Measurements from ENCODE around the gene OGFR.
A peak's percentile ranks its signal among the peaks of the same experiment; 100 is the strongest.

Gene OGFR

GRCh38 chr20:62782149-62782892 lies 22.3 kb upstream of the OGFR start:
- no peak for DNase-seq (ENCODE audit: low read depth in 2 of 2)

GRCh38 chr20:62782893-62783278 lies 21.7 kb upstream of the OGFR start:
- DNase-seq (ENCODE audit: low read depth in 2 of 2), result no peak

- no peak for DNase-seq (ENCODE audit: low read depth in 2 of 2)
These were observed 20.1 kb upstream of the OGFR start for GRCh38 chr20:62784497-62784896.

- no peak for DNase-seq (ENCODE audit: low read depth in 2 of 2)
These were observed 19.2 kb upstream of the OGFR start for GRCh38 chr20:62785393-62785792.

GRCh38 chr20:62786157-62786556 lies 18.5 kb upstream of the OGFR start:
- no peak for DNase-seq (ENCODE audit: low read depth in 2 of 2)

- no peak for DNase-seq (ENCODE audit: low read depth in 2 of 2)
These were observed 17.3 kb upstream of the OGFR start for GRCh38 chr20:62787321-62787720.

- DNase-seq (ENCODE audit: low read depth in 2 of 2), result no peak
These were observed 16.8 kb upstream of the OGFR start for GRCh38 chr20:62787866-62788265.

GRCh38 chr20:62788607-62789006 lies 16.0 kb upstream of the OGFR start:
- DNase-seq (ENCODE audit: low read depth in 2 of 2), result no peak

GRCh38 chr20:62790075-62790474 lies 14.6 kb upstream of the OGFR start:
- DNase-seq (ENCODE audit: low read depth in 2 of 2), result no peak

GRCh38 chr20:62791301-62792181 lies 13.1 kb upstream of the OGFR start:
- peak; percentile 54 to 71 for DNase-seq (ENCODE audit: low read depth in 2 of 2)

GRCh38 chr20:62792182-62792939 lies 12.3 kb upstream of the OGFR start:
- DNase-seq (ENCODE audit: low read depth in 2 of 2), result no peak

GRCh38 chr20:62792940-62793756 lies 11.5 kb upstream of the OGFR start:
- no peak for DNase-seq (ENCODE audit: low read depth in 2 of 2)

- DNase-seq (ENCODE audit: low read depth in 2 of 2), result no peak
These were observed 11.0 kb upstream of the OGFR start for GRCh38 chr20:62793757-62794006.

GRCh38 chr20:62794007-62794724 lies 10.5 kb upstream of the OGFR start:
- peak; percentile 81 to 92 for DNase-seq (ENCODE audit: low read depth in 2 of 2)

- DNase-seq (ENCODE audit: low read depth in 2 of 2), result peak; percentile 50 to 60
These were observed 9.4 kb upstream of the OGFR start for GRCh38 chr20:62795023-62795761.

- DNase-seq (ENCODE audit: low read depth in 2 of 2), result no peak
These were observed 7.7 kb upstream of the OGFR start for GRCh38 chr20:62796699-62797491.

- no peak for DNase-seq (ENCODE audit: low read depth in 2 of 2)
These were observed 6.7 kb upstream of the OGFR start for GRCh38 chr20:62797671-62798532.

GRCh38 chr20:62799036-62799435 lies 5.6 kb upstream of the OGFR start:
- no peak for DNase-seq (ENCODE audit: low read depth in 2 of 2)

- no peak for DNase-seq (ENCODE audit: low read depth in 2 of 2)
These were observed 5.2 kb upstream of the OGFR start for GRCh38 chr20:62799459-62799858.
